ENCODE measurements around the gene PNPO. TPM values are rescaled to one million over a fixed set of nuclear protein-coding genes. Genes with fewer than 3 reads are reported as not detected.

Gene PNPO
- total and polyA plus RNA-seq, 2 of the 13 experiments (the other 11 are each of a cell fraction or from before 2014, with no cell fraction given): 47.9 to 63.3 TPM

DNA sequence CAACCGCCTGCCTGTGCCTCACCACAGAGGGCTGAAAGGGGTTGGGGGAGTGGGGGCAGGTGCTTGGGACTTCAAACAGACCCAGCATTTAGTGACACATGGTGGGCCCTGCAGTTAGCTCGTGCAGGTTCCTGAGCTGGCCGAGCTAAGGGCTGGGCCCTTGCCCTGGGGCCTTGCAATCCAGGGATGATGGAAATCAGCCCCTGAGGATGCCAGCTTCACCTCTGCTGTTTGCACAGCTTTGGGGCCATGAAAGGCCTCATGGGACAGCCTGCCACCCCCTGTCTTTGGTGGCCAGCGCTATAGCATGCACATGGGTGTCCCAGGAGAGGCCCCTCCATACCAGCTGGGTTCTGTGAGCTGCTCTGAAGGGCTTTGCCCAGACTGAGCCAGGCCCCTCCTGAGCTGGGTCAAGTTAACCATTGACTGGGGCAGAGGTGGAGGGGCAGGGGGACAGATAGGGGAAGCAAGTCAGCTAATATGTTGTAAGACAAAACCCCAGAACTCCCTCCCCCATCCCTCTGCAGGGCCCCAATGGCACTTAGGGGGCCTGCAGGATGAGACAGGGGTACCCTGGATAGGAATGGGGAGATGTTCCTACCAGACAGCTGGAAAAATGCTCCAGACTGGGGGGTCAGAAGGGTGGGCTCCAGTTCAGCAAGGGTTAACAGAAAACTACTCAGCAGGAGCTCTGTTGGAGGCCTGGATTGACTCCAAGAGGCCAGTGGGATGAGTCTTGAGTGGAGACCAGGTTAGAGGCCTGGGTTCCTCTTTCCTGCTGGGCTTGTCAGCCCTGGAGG is 15.6 kb downstream of the PNPO start (continued):
- TF ChIP-seq, protein P1, sequence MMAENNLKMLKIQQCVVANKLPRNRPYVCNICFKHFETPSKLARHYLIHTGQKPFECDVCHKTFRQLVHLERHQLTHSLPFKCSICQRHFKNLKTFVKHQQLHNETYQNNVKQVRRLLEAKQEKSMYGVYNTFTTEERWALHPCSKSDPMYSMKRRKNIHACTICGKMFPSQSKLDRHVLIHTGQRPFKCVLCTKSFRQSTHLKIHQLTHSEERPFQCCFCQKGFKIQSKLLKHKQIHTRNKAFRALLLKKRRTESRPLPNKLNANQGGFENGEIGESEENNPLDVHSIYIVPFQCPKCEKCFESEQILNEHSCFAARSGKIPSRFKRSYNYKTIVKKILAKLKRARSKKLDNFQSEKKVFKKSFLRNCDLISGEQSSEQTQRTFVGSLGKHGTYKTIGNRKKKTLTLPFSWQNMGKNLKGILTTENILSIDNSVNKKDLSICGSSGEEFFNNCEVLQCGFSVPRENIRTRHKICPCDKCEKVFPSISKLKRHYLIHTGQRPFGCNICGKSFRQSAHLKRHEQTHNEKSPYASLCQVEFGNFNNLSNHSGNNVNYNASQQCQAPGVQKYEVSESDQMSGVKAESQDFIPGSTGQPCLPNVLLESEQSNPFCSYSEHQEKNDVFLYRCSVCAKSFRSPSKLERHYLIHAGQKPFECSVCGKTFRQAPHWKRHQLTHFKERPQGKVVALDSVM (CRISPR knock-in tag; IDR thresholded peaks at IDR 0.05): peak; percentile 49; the same call in 1 of the 2 replicates
- TF ChIP-seq RXRA (CRISPR knock-in tag; IDR thresholded peaks at IDR 0.05): peak; percentile 39; the same call in 1 of the 2 replicates
- TF ChIP-seq MEIS2 (CRISPR knock-in tag; IDR thresholded peaks at IDR 0.05): no peak
- no peak for TF ChIP-seq ZNF775 (CRISPR knock-in tag; IDR thresholded peaks at IDR 0.05; ENCODE audit: borderline replicate concordance)
- peak; percentile 42 for TF ChIP-seq XRCC5 (optimal IDR thresholded peaks at IDR 0.05; ENCODE audit: low read length)
- no peak for TF ChIP-seq ZNF446 (CRISPR knock-in tag; IDR thresholded peaks at IDR 0.05)
- TF ChIP-seq DPF2 (CRISPR knock-in tag; IDR thresholded peaks at IDR 0.05; ENCODE audit: borderline replicate concordance, low read depth): 0 out of 2 replicates have a peak, but pooled peaks have one; percentile 46
- TF ChIP-seq NR2F6 (IDR thresholded peaks at IDR 0.05): peak; percentile 44; the same call in 1 of the 2 replicates
- peak; percentile 39; the same call in 1 of the 2 replicates for TF ChIP-seq NR2F6 (CRISPR knock-in tag; IDR thresholded peaks at IDR 0.05)
- TF ChIP-seq TEAD3 (CRISPR knock-in tag; optimal IDR thresholded peaks at IDR 0.05; ENCODE audit: borderline replicate concordance): peak; percentile 25
- no peak for TF ChIP-seq HOXA7 (CRISPR knock-in tag; IDR thresholded peaks at IDR 0.05)
- TF ChIP-seq ZC3H13 (CRISPR knock-in tag; IDR thresholded peaks at IDR 0.05): 0 out of 2 replicates have a peak, but pooled peaks have one; percentile 45
- TF ChIP-seq AKAP8 (CRISPR knock-in tag; IDR thresholded peaks at IDR 0.05): no peak
- TF ChIP-seq RFX3 (CRISPR knock-in tag; IDR thresholded peaks at IDR 0.05): no peak
- 0 out of 2 replicates have a peak, but pooled peaks have one; percentile 50 for TF ChIP-seq SNAI1 (CRISPR knock-in tag; IDR thresholded peaks at IDR 0.05; ENCODE audit: borderline replicate concordance)
- TF ChIP-seq AHR (CRISPR knock-in tag; IDR thresholded peaks at IDR 0.05): no peak
- no peak for TF ChIP-seq ATF7 (IDR thresholded peaks at IDR 0.05)
- TF ChIP-seq ATF7 (CRISPR knock-in tag; IDR thresholded peaks at IDR 0.05): 0 out of 2 replicates have a peak, but pooled peaks have one; percentile 21
- TF ChIP-seq ZFP41 (CRISPR knock-in tag; IDR thresholded peaks at IDR 0.05; ENCODE audit: borderline replicate concordance): no peak
- TF ChIP-seq KDM2A (CRISPR knock-in tag; IDR thresholded peaks at IDR 0.05; ENCODE audit: borderline replicate concordance, low read depth): peak; percentile 7; the same call in 1 of the 2 replicates
- TF ChIP-seq SOX13 (IDR thresholded peaks at IDR 0.05): no peak
- TF ChIP-seq SOX13 (CRISPR knock-in tag; conservative IDR thresholded peaks at IDR 0.05 in 1 of 2, IDR thresholded peaks at IDR 0.05 in 1 of 2): peak in 1 of 2 experiments; percentile 26; a peak in 1 of 4 replicates
- TF ChIP-seq, protein P2, sequence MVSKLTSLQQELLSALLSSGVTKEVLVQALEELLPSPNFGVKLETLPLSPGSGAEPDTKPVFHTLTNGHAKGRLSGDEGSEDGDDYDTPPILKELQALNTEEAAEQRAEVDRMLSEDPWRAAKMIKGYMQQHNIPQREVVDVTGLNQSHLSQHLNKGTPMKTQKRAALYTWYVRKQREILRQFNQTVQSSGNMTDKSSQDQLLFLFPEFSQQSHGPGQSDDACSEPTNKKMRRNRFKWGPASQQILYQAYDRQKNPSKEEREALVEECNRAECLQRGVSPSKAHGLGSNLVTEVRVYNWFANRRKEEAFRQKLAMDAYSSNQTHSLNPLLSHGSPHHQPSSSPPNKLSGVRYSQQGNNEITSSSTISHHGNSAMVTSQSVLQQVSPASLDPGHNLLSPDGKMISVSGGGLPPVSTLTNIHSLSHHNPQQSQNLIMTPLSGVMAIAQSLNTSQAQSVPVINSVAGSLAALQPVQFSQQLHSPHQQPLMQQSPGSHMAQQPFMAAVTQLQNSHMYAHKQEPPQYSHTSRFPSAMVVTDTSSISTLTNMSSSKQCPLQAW (CRISPR knock-in tag; IDR thresholded peaks at IDR 0.05): peak; percentile 93
- TF ChIP-seq ZNF136 (CRISPR knock-in tag; IDR thresholded peaks at IDR 0.05; ENCODE audit: low read depth): 0 out of 2 replicates have a peak, but pooled peaks have one; percentile 55
- TF ChIP-seq HNF4G (IDR thresholded peaks at IDR 0.05; ENCODE audit: borderline replicate concordance, low read depth, low read length): no peak
- 0 out of 2 replicates have a peak, but pooled peaks have one; percentile 25 for TF ChIP-seq HNF4G (CRISPR knock-in tag; IDR thresholded peaks at IDR 0.05; ENCODE audit: borderline replicate concordance, low read depth)
- TF ChIP-seq ZNF883 (CRISPR knock-in tag; IDR thresholded peaks at IDR 0.05; ENCODE audit: not compliant biosample characterization): peak; percentile 63
- no peak for TF ChIP-seq ZNF776 (CRISPR knock-in tag; IDR thresholded peaks at IDR 0.05)
- 0 out of 2 replicates have a peak, but pooled peaks have one; percentile 60 for TF ChIP-seq ZNF317 (CRISPR knock-in tag; IDR thresholded peaks at IDR 0.05)
